SK-N-SH treated with all-trans-retinoic acid at 6 μM for 48 hours (cell line): Measurements from ENCODE around the gene PHF19.

Experiments
- BACH2 ChIP-seq: fragments of 250-450 bp; sonication (Bioruptor Pico); IDR thresholded peaks from 2 replicates; pipeline ENCODE4 v1.9.0; 2021; ENCODE audit warnings: mild to moderate bottlenecking, borderline replicate concordance
- CSDC2 ChIP-seq: fragments of 250-450 bp; sonication (Bioruptor Pico); IDR thresholded peaks from 2 replicates; pipeline ENCODE4 v1.5.0; 2020; ENCODE audit warnings: mild to moderate bottlenecking, moderate library complexity
- ESRRG ChIP-seq: fragments of 250-450 bp; sonication (Bioruptor Pico); IDR thresholded peaks from 2 replicates; pipeline ENCODE4 v1.6.1; 2021; ENCODE audit warnings: mild to moderate bottlenecking
- PATZ1 ChIP-seq: fragments of 250-450 bp; sonication (Bioruptor Pico); IDR thresholded peaks from 2 replicates; pipeline ENCODE4 v1.8.0; 2020; ENCODE audit warnings: mild to moderate bottlenecking, moderate library complexity, borderline replicate concordance
- PPARA ChIP-seq: fragments of 250-450 bp; sonication (Bioruptor Pico); IDR thresholded peaks from 2 replicates; pipeline ENCODE4 v1.5.0; 2020; ENCODE audit warnings: mild to moderate bottlenecking, borderline replicate concordance
- RARB ChIP-seq: fragments of 250-450 bp; sonication (Bioruptor Pico); IDR thresholded peaks from 2 replicates; pipeline ENCODE4 v1.8.0; 2021; ENCODE audit warnings: mild to moderate bottlenecking, moderate library complexity
- TCF4 ChIP-seq: fragments of 250-450 bp; sonication (Bioruptor Pico); IDR thresholded peaks from 2 replicates; pipeline ENCODE4 v1.8.0; 2021; ENCODE audit warnings: mild to moderate bottlenecking, moderate library complexity, borderline replicate concordance
- TOX ChIP-seq: fragments of 250-450 bp; sonication (Bioruptor Pico); IDR thresholded peaks from 2 replicates; pipeline ENCODE4 v1.8.0; 2021; ENCODE audit warnings: mild to moderate bottlenecking, moderate library complexity, borderline replicate concordance
- ZFP3 ChIP-seq: fragments of 250-450 bp; sonication (Bioruptor Pico); IDR thresholded peaks from 2 replicates; pipeline ENCODE4 v1.5.0; 2020; ENCODE audit warnings: mild to moderate bottlenecking, moderate library complexity
- ZNF565 ChIP-seq: fragments of 450-650 bp; formaldehyde crosslinking; conservative IDR thresholded peaks from 2 replicates; pipeline ENCODE4 v1.5.0; 2020; ENCODE audit warnings: low read depth, mild to moderate bottlenecking, moderate library complexity

GRCh38 chr9:120839146-120839545 lies 37.8 kb downstream of the PHF19 start:
- no peak for TF ChIP-seq TCF4 (CRISPR knock-in tag)
- no peak for TF ChIP-seq PATZ1 (CRISPR knock-in tag)
- TF ChIP-seq ZFP3, result no peak
- no peak for TF ChIP-seq ZNF565
- no peak for TF ChIP-seq TOX (CRISPR knock-in tag)
- no peak for TF ChIP-seq BACH2
- TF ChIP-seq PPARA (CRISPR knock-in tag), result no peak
- TF ChIP-seq ESRRG (CRISPR knock-in tag), result no peak
- no peak for TF ChIP-seq CSDC2
- TF ChIP-seq RARB (CRISPR knock-in tag), result no peak
